ENCODE data around the gene ZNF165.
"Not testable (repeated sequence)": the region's sequence is repeated elsewhere in the genome, so short reads cannot be mapped to it uniquely, and the experiment has no call there.

Gene ZNF165

DNA sequence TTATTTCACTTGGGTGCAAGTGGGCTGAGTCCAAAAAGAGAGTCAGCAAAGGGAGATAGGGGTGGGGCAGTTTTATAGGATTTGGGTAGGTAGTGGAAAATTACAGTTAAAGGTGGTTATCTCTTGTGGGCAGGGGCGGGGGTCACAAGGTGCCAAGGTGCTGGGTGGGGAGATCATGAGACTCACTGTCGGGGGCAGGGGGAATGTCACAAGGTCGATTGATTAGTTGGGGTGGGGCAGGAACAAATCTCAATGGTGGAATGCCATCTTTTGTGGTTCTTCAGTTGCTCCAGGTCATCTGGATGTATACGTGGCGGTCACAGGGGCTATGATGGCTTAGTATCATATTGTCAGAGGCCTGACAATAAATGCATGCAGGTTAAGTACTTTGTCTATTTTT, 41.9 kb downstream of the ZNF165 start:
- not testable (repeated sequence) for DNase-seq

DNA sequence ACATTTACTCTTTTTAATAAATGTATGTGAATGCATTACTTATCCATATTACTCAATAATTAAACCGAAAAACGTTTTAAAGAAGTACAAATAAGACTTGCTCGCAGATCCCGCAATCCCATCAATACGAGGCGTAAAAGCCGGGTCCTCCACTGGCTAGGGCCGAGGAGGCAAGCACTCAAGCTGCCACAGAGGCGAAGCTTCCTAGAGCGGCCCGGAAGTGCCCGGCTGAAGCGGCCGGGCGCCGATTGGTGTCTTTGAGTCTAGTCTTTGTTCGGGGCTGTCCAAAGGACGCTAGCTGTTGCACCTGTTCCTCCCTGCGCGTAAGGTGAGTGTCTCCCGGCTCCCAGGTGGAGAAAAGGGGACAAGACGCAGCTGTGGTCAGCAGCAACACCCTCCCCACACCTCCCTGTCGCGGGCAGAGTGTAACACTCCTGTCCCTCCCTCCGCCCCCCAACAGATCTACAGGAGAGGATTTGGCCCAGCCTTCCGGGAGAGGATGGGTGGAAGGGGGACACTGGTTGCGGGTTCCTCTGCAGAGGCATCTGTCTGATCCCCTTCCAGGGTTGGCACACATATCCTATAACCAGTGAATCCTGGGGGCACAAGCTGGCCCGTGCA, 44.1 kb downstream of the ZNF165 start, which contains the start of gene ZSCAN16:
ZSCAN16 (plus strand) TSS at position 260 of the 621 bp plus-strand sequence. CDS start 835 bp downstream, outside the sequence.
- DNase-seq, result peak; percentile 88 to 90

DNA sequence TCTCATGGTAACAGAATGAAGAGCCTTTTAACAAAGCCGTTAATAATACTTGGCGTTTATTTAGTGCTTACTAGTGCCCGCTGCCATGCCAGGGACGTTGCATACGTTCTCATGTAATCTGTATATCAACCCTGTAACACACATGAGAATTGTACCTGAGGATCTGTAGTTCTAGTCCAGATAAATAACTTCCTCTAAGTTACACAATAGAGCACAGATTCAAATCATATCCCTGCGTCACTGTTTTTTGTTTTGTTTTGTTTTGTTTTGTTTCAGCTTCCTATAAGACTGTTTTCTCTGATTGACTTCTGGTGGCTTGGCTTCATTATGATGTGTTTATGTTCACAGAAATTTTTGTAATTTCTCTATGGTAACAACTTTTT, 44.6 kb downstream of the ZNF165 start:
- peak; percentile 26 to 32 for DNase-seq

DNA sequence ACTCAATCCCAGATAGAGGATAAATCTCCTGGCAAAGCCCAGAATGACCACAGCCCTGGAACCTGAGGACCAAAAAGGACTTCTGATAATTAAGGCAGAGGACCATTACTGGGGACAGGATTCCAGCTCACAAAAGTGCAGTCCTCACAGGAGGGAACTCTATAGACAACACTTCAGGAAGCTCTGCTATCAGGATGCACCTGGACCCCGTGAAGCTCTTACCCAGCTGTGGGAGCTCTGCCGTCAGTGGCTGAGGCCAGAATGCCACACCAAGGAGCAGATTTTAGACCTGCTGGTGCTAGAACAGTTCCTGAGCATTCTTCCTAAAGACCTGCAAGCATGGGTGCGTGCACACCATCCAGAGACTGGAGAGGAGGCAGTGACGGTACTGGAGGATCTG, 45.0 kb downstream of the ZNF165 start:
- DNase-seq, result no peak

DNA sequence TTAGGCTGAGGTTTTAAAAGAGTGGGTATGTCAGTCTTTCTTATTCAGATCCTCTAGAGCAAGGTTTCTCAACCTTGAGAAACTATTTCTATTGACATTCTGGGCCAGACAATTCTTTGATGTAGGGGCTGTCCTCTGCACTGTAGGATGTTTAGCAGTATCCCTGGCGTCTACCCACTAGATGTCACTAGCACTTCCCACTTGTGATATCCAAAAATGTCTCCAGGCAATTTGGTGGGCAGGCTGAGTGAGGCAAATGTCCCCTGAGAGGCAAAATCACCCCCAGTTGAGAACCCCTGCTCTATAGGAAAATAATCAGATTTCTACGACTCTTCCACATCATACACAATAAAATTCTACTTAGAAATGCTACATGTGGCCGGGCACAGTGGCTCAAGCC, 53.6 kb downstream of the ZNF165 start:
- DNase-seq, result peak; percentile 59 to 67

DNA sequence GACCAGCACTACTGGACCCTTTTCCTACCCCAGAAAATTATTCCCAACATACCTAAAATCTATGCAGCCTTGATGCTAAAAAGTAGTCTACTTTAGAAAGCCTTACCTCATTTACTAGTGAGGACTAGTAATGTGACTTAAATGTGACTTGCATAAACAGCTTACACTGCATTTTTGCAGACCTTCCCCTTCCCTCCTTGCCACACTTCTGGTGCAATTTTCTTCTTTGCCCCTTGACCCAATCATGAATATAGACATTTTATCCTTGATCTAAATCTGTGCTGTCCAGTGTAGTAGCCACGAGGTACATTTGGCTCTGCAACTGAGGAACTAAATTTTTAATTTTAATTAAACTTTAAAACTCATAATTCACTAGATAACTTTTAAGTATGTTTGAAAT, 54.3 kb downstream of the ZNF165 start:
- DNase-seq, result peak; percentile 42 to 67

DNA sequence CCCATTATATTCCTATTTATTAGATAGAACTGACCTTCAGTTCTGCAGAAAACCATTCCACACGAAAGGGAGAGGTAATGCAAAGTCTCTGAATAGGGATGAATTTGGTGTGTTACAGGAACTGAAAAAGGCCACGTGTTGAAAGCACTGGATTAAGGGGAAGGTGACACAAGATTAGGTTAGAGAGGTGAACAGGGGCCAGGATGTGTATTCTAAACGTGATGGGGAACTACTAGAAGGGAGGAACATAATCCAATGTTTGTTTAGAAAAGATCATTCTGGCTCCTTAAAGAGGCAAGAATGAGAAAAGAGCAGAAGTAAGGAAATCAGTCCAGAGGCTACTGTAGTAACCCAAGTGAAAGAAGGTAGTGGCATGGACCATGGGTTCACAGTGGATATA, 55.0 kb downstream of the ZNF165 start:
- peak in 1 of 2 experiments; percentile 34 for DNase-seq

DNA sequence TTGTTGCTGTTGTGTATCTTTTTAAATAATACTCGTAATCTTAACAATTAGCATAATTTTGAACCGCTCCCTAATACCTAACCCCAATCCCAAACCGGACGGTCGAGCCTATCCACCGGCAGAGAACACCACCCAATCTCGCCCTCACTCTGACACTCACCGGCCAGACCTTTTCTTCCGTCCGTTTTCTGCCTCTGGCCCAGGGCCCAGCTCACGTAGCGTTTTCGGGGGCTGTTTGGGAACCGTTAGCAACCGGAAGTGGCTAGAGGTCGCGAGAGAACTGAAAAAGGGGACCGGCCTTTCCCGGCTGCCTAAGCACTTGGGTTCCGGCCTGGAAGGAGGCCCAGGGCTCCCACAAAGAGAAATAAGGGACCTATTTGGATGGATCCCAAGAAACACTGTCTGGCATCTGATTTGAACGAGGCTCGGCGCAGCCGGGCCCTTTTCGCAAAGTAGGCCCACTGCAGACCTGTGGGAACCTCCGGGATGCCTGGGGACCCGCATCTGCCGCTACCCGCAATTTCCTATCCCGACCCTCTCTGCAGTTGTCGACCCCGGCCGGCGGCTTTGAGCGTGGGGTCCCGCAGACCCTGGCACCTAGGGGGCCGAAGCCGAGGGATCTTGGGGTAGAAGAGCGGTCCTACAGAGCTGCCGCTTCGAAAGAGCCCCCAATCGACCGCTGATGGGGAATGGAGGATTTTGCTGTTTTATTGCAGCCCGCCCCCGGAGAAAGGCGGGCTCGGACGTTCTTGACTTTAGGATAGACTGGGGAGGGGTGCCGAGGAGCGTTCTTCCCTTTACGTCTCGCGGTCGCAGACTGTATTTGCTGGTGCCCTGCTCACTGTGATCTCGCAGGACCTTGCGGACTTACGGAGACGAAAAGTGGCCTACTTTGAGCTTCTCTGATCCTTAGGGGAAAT, 56.5 kb downstream of the ZNF165 start:
- DNase-seq, result peak; percentile 93 to 94

DNA sequence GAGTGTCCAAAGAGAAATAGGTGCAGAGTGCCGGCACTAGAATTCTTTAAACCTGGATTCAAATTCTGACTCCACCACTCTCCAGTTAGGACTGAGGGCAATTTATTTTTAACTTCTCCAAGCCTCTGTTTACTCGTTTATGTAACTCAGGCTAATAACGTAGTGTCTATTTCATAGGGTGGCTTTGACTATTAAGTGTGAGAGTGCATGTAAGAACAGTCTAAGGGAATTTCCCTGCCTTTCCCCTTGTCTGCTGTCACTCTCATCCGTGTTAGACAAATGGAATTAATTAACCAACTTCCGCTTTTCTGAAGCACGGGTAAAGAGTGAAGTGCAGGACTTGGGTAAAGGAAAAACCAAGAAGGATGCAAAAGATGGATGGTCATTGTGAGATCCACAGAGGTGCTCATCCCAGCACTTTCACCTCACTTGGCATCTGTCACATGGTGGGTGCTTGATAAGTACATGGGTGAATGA, 57.2 kb downstream of the ZNF165 start:
- DNase-seq, result peak; percentile 68 to 82

Measured in AML-193 (cell line).